ENCODE results near the gene IQSEC3.
A peak's percentile ranks its signal among the peaks of the same experiment; 100 is the strongest.
"Not testable (repeated sequence)": the region's sequence is repeated elsewhere in the genome, so short reads cannot be mapped to it uniquely, and the experiment has no call there.

The IQSEC3 gene

GRCh38 chr12:113347-113746, 46.8 kb downstream of the IQSEC3 start:
- ATAC-seq = no peak

GRCh38 chr12:114626-115211, 48.2 kb downstream of the IQSEC3 start:
- ATAC-seq = no peak

GRCh38 chr12:115518-115917, 49.0 kb downstream of the IQSEC3 start:
- no peak for ATAC-seq

- ATAC-seq = no peak
Observed at GRCh38 chr12:115960-116915, 49.7 kb downstream of the IQSEC3 start.

GRCh38 chr12:117311-117710, 50.7 kb downstream of the IQSEC3 start:
- ATAC-seq = no peak

GRCh38 chr12:117816-118345, 51.3 kb downstream of the IQSEC3 start:
- ATAC-seq = no peak

- no peak for ATAC-seq
Observed at GRCh38 chr12:118591-118990, 52.0 kb downstream of the IQSEC3 start.

- ATAC-seq = no peak
Observed at GRCh38 chr12:120951-121350, 54.4 kb downstream of the IQSEC3 start.

- ATAC-seq = no peak
Observed at GRCh38 chr12:121647-122046, 55.1 kb downstream of the IQSEC3 start.

- ATAC-seq = no peak
Observed at GRCh38 chr12:125075-125474, 58.5 kb downstream of the IQSEC3 start.

- ATAC-seq = no peak
Observed at GRCh38 chr12:125566-125965, 59.0 kb downstream of the IQSEC3 start.

GRCh38 chr12:128079-128478, 61.5 kb downstream of the IQSEC3 start:
- ATAC-seq = no peak

- ATAC-seq = no peak
Observed at GRCh38 chr12:129001-129400, 62.4 kb downstream of the IQSEC3 start.

- no peak for ATAC-seq
Observed at GRCh38 chr12:130519-130918, 64.0 kb downstream of the IQSEC3 start.

GRCh38 chr12:131008-131407, 64.4 kb downstream of the IQSEC3 start:
- no peak for ATAC-seq

GRCh38 chr12:131732-132495, 65.3 kb downstream of the IQSEC3 start:
- ATAC-seq = no peak

GRCh38 chr12:133616-134232, 67.2 kb downstream of the IQSEC3 start:
- not testable (repeated sequence) for ATAC-seq

GRCh38 chr12:135138-135537, 68.6 kb downstream of the IQSEC3 start:
- no peak for ATAC-seq

- no peak for ATAC-seq
Observed at GRCh38 chr12:138171-138897, 71.8 kb downstream of the IQSEC3 start.

GRCh38 chr12:138898-139534, 72.4 kb downstream of the IQSEC3 start:
- peak in 1 of 2 donors; percentile 38 for ATAC-seq

- no peak for ATAC-seq
Observed at GRCh38 chr12:139585-139984, 73.0 kb downstream of the IQSEC3 start.
